Glutamatergic neuron (in vitro differentiated cells): ENCODE measurements around the gene NPTX1. TPM values are rescaled to one million over a fixed set of nuclear protein-coding genes. Genes with fewer than 3 reads are reported as not detected.

Experiments
- DNase-seq: peaks from one replicate; pipeline ENCODE4 v3.0.0; 2022
- H3K27ac Mint-ChIP-seq: one replicate; pipeline ENCODE4 v1.8.0; 2020; ENCODE audit warnings: mild to moderate bottlenecking, mixed read lengths, inconsistent platforms; ENCODE audit not compliant: unreplicated experiment
- H3K27me3 Mint-ChIP-seq: one replicate; pipeline ENCODE4 v1.8.0; 2020; ENCODE audit warnings: mild to moderate bottlenecking, moderate library complexity, mixed read lengths, inconsistent platforms; ENCODE audit not compliant: unreplicated experiment
- H3K36me3 Mint-ChIP-seq: one replicate; pipeline ENCODE4 v1.8.0; 2020; ENCODE audit warnings: mild to moderate bottlenecking, mixed read lengths, inconsistent platforms; ENCODE audit not compliant: unreplicated experiment
- H3K4me1 Mint-ChIP-seq: one replicate; pipeline ENCODE4 v1.8.0; 2020; ENCODE audit warnings: mild to moderate bottlenecking, low read depth, mixed read lengths, inconsistent platforms; ENCODE audit not compliant: unreplicated experiment
- H3K4me3 Mint-ChIP-seq: one replicate; pipeline ENCODE4 v1.8.0; 2020; ENCODE audit warnings: mild to moderate bottlenecking, mixed read lengths, inconsistent platforms; ENCODE audit not compliant: unreplicated experiment
- H3K9me3 Mint-ChIP-seq: one replicate; pipeline ENCODE4 v1.8.0; 2020; ENCODE audit warnings: mild to moderate bottlenecking, moderate library complexity, mixed read lengths, inconsistent platforms; ENCODE audit not compliant: unreplicated experiment
- total RNA-seq: library from RNA; stranded (reverse); fragmentation: NEBNext Ultra II Directional; extraction: Animal tissue kit (Norgen Biotek cat#: 25700); gene quantifications from one replicate; pipeline ENCODE4 v1.2.1, GENCODE V29; 2021; ENCODE audit not compliant: unreplicated experiment
- TF ChIP-seq, protein P1 (sequence below): fragments of 200-600 bp; sonication (generic); IDR thresholded peaks from one replicate; pipeline ENCODE4 v1.5.0; 2021; ENCODE audit not compliant: partially characterized antibody, unreplicated experiment

NPTX1 gene
- total RNA-seq, 1 donor from 2014 or later = 18.1 TPM

GRCh38 chr17:80445007-80445725, 31.2 kb downstream of the NPTX1 start:
- peaks cover 6% of the 10 kb centered on the region for H3K9me3 Mint-ChIP-seq
- H3K4me3 Mint-ChIP-seq = no peak overlapping the region
- H3K27me3 Mint-ChIP-seq = peaks cover 7% of the 10 kb centered on the region
- H3K4me1 Mint-ChIP-seq = peaks cover 28% of the 10 kb centered on the region
- no peaks in the 10 kb centered on the region for H3K36me3 Mint-ChIP-seq
- H3K27ac Mint-ChIP-seq = peak overlapping the region; percentile 12
- TF ChIP-seq, protein P1, sequence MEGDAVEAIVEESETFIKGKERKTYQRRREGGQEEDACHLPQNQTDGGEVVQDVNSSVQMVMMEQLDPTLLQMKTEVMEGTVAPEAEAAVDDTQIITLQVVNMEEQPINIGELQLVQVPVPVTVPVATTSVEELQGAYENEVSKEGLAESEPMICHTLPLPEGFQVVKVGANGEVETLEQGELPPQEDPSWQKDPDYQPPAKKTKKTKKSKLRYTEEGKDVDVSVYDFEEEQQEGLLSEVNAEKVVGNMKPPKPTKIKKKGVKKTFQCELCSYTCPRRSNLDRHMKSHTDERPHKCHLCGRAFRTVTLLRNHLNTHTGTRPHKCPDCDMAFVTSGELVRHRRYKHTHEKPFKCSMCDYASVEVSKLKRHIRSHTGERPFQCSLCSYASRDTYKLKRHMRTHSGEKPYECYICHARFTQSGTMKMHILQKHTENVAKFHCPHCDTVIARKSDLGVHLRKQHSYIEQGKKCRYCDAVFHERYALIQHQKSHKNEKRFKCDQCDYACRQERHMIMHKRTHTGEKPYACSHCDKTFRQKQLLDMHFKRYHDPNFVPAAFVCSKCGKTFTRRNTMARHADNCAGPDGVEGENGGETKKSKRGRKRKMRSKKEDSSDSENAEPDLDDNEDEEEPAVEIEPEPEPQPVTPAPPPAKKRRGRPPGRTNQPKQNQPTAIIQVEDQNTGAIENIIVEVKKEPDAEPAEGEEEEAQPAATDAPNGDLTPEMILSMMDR = no peak
- DNase-seq = peak; percentile 63

DNA sequence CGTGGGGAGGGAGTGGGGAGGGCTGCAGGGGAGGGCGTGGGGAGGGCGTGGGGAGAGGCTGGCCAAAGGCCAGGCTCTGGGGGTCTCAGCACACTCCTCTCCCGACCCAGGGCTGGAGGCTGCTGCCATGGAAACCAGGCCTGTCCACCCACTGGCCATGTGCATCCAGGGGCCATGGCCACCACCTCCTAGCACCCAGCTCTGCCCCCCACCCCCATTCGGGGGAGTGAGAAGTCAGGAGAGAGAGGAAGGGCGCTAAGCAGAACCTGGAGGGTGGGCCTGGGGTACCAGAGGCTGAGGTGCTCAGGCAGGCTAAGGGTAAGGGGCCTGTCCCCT, 31.8 kb downstream of the NPTX1 start:
- TF ChIP-seq, protein P1 = no peak
- no peak overlapping the region for H3K4me3 Mint-ChIP-seq
- DNase-seq = peak; percentile 46
- H3K27ac Mint-ChIP-seq = no peak overlapping the region
- peaks cover 6% of the 10 kb centered on the region for H3K9me3 Mint-ChIP-seq
- peaks cover 26% of the 10 kb centered on the region for H3K4me1 Mint-ChIP-seq
- H3K27me3 Mint-ChIP-seq = peaks cover 7% of the 10 kb centered on the region
- H3K36me3 Mint-ChIP-seq = no peaks in the 10 kb centered on the region

- Mint-ChIP-seq H3K9me3 (peaks cover 6% of the 10 kb centered on the region), H3K27me3 (peaks cover 7% of the 10 kb centered on the region), H3K36me3 (no peaks in the 10 kb centered on the region), H3K4me1 (peaks cover 26% of the 10 kb centered on the region), H3K4me3 (no peak overlapping the region), H3K27ac (no peak overlapping the region)
- TF ChIP-seq, protein P1 = no peak
- DNase-seq = peak; percentile 49
Measured at GRCh38 chr17:80443916-80444643, 32.3 kb downstream of the NPTX1 start.

DNA sequence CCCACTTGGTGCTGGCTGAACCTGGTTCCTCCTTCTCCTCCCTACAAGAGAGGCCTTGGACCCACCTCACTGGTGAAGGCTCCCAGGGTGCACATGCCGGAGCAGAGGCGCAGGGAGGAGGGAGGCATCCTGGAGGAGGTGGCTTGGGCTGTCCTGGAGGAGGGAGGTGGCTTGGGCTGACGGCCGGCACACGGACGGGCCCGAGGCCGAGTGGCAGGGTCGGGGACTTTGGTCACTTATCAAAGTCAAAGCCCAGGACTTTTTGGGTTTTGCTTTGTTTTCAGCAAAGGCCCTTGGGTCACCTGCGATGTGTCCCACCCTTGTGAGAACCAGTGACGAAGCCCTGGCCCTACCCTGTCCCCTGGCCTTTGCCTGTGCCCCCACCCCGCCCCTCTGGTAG, 32.9 kb downstream of the NPTX1 start:
- H3K9me3 Mint-ChIP-seq = peaks cover 4% of the 10 kb centered on the region
- H3K4me3 Mint-ChIP-seq = no peak overlapping the region
- peaks cover 25% of the 10 kb centered on the region for H3K4me1 Mint-ChIP-seq
- H3K27ac Mint-ChIP-seq = no peak overlapping the region
- H3K27me3 Mint-ChIP-seq = peaks cover 7% of the 10 kb centered on the region
- no peak for DNase-seq
- no peaks in the 10 kb centered on the region for H3K36me3 Mint-ChIP-seq
- TF ChIP-seq, protein P1 = no peak

- Mint-ChIP-seq H3K4me3 (peak overlapping the region; percentile 18), H3K9me3 (peaks cover 4% of the 10 kb centered on the region), H3K27me3 (peaks cover 7% of the 10 kb centered on the region), H3K27ac (no peak overlapping the region), H3K4me1 (peaks cover 25% of the 10 kb centered on the region), H3K36me3 (no peaks in the 10 kb centered on the region)
- no peak for DNase-seq
- TF ChIP-seq, protein P1 = no peak
Measured at GRCh38 chr17:80442764-80443163, 33.6 kb downstream of the NPTX1 start.
